ENCODE data around the gene GRB2. TPM values are rescaled to one million over a fixed set of nuclear protein-coding genes. Genes with fewer than 3 reads are reported as not detected.
A peak's percentile ranks its signal among the peaks of the same experiment; 100 is the strongest.

Gene GRB2
- total RNA-seq, 1 experiment from 2014 or later, result 115 TPM

DNA sequence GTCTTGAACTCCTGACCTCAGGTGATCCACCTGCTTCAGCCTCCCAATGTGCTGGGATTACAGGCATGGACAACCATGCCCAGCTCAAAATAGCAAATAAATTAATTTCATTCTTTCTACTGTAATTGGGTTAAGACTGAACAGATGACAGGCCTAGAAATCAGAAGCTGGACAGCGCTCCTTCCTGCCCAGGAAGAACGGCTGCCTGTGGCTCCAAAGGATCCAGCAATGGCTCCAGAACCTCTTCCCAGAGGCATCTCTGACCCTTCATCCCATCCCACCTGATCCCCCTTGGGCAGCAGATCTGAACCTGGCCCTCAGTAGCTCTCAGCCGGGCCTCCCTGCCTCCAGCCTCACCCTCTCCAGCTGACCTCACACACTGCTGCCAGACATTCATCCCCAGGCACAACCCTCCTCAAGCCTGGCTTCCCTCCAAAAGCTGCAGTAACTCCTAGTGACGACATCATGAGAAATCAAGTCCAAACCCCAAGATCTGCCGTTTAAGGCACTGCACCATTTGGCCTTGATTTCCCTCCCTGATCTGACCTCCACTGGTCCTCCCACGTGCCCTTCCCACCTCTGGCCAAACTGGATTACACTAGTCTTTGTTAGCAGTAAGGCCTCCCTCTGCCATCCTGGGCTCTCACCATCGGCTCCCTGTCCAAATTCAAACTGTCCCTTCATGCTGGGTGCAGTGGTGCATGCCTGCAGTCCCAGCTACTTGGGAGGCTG is 131.3 kb downstream of the GRB2 start:
- Histone ChIP-seq H3K36me3 (ENCODE audit: control insufficient read depth, insufficient read depth, low read length) (peaks cover 2% of the 10 kb centered on the region; the same call in 1 of the 2 replicates), H3K9me3 (no peaks in the 10 kb centered on the region), H3K27me3 (replicated peaks; ENCODE audit: control insufficient read depth, insufficient read depth, low read length) (no peaks in the 10 kb centered on the region), H3K4me3 (ENCODE audit: low read depth, low read length) (no peak overlapping the region), H3K4me1 (peaks cover 9% of the 10 kb centered on the region; the same call in 1 of the 2 replicates)
- no peak overlapping the region for H3K27ac Mint-ChIP-seq (ENCODE audit: unreplicated experiment)
- intact Hi-C loops (cut with micrococcal nuclease; ENCODE audit: unreplicated experiment), result no loop called here
- ChIA-PET CTCF (interaction anchor here (0.5 kb wide), 1 partner anchor 25 kb away, joined by 3 read pairs; no protein-coding TSS in a partner anchor), POLR2A (no interaction called here)
- no peak for DNase-seq
- TF ChIP-seq, protein P1, sequence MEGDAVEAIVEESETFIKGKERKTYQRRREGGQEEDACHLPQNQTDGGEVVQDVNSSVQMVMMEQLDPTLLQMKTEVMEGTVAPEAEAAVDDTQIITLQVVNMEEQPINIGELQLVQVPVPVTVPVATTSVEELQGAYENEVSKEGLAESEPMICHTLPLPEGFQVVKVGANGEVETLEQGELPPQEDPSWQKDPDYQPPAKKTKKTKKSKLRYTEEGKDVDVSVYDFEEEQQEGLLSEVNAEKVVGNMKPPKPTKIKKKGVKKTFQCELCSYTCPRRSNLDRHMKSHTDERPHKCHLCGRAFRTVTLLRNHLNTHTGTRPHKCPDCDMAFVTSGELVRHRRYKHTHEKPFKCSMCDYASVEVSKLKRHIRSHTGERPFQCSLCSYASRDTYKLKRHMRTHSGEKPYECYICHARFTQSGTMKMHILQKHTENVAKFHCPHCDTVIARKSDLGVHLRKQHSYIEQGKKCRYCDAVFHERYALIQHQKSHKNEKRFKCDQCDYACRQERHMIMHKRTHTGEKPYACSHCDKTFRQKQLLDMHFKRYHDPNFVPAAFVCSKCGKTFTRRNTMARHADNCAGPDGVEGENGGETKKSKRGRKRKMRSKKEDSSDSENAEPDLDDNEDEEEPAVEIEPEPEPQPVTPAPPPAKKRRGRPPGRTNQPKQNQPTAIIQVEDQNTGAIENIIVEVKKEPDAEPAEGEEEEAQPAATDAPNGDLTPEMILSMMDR (IDR thresholded peaks at IDR 0.05; ENCODE audit: insufficient read depth in 1 of 2, low read depth in 1 of 2, low read length in 1 of 2, severe bottlenecking in 1 of 2, unreplicated experiment in 1 of 2), result no peak
- H3K27me3 Mint-ChIP-seq (ENCODE audit: insufficient read depth, unreplicated experiment), result no peaks in the 10 kb centered on the region
- no peaks in the 10 kb centered on the region for H3K9me3 Mint-ChIP-seq (ENCODE audit: unreplicated experiment)
- H3K36me3 Mint-ChIP-seq (ENCODE audit: insufficient read depth, unreplicated experiment), result peaks cover 44% of the 10 kb centered on the region
- H3K4me1 Mint-ChIP-seq (ENCODE audit: low read depth, unreplicated experiment), result peaks cover 17% of the 10 kb centered on the region
- H3K4me3 Mint-ChIP-seq (ENCODE audit: unreplicated experiment), result no peak overlapping the region
- no TSS peak for BruUV-seq (replicated peaks)

DNA sequence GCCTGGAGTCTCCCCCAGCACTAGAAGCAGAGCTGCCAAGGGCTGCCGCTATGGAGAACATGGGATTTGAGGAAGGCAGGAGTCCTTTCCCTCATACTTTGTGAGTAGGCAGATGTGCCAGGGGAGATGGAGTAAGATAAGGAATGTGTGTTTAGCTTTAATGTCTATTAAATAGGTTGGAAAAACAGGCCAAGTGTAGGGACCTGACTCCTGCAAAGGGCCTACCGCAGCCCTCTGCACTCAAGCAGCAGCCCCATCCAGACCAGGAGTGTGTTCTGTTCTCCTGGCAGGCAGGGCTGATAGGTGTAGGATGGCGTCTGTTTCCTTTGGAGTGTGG is 132.7 kb downstream of the GRB2 start:
- peaks cover 2% of the 10 kb centered on the region; the same call in 1 of the 2 replicates for H3K36me3 ChIP-seq (ENCODE audit: control insufficient read depth, insufficient read depth, low read length)
- H3K27me3 Mint-ChIP-seq (ENCODE audit: insufficient read depth, unreplicated experiment), result no peaks in the 10 kb centered on the region
- H3K27me3 ChIP-seq (replicated peaks; ENCODE audit: control insufficient read depth, insufficient read depth, low read length), result no peaks in the 10 kb centered on the region
- H3K4me1 ChIP-seq, result peaks cover 9% of the 10 kb centered on the region; the same call in 1 of the 2 replicates
- no peak overlapping the region for H3K27ac Mint-ChIP-seq (ENCODE audit: unreplicated experiment)
- H3K4me3 Mint-ChIP-seq (ENCODE audit: unreplicated experiment), result peak overlapping the region; percentile 71
- peaks cover 42% of the 10 kb centered on the region for H3K36me3 Mint-ChIP-seq (ENCODE audit: insufficient read depth, unreplicated experiment)
- no peaks in the 10 kb centered on the region for H3K9me3 ChIP-seq
- ChIA-PET POLR2A (interaction anchor here (4.0 kb wide), 1 partner anchor 11 kb away, joined by 48 read pairs; the partner anchor contains the start of genes GGA3 and MRPS7), CTCF (interaction anchor here (1.5 kb wide), 1 partner anchor 11 kb away, joined by 3 read pairs; the partner anchor contains the start of genes GGA3 and MRPS7)
- intact Hi-C loops (cut with micrococcal nuclease; ENCODE audit: unreplicated experiment), result no loop called here
- TF ChIP-seq, protein P1 (IDR thresholded peaks at IDR 0.05; ENCODE audit: insufficient read depth in 1 of 2, low read depth in 1 of 2, low read length in 1 of 2, severe bottlenecking in 1 of 2, unreplicated experiment in 1 of 2), result no peak
- DNase-seq, result no peak
- no peak overlapping the region for H3K4me3 ChIP-seq (ENCODE audit: low read depth, low read length)
- BruUV-seq (replicated peaks), result no TSS peak
- peaks cover 15% of the 10 kb centered on the region for H3K4me1 Mint-ChIP-seq (ENCODE audit: low read depth, unreplicated experiment)
- H3K9me3 Mint-ChIP-seq (ENCODE audit: unreplicated experiment), result no peaks in the 10 kb centered on the region

DNA sequence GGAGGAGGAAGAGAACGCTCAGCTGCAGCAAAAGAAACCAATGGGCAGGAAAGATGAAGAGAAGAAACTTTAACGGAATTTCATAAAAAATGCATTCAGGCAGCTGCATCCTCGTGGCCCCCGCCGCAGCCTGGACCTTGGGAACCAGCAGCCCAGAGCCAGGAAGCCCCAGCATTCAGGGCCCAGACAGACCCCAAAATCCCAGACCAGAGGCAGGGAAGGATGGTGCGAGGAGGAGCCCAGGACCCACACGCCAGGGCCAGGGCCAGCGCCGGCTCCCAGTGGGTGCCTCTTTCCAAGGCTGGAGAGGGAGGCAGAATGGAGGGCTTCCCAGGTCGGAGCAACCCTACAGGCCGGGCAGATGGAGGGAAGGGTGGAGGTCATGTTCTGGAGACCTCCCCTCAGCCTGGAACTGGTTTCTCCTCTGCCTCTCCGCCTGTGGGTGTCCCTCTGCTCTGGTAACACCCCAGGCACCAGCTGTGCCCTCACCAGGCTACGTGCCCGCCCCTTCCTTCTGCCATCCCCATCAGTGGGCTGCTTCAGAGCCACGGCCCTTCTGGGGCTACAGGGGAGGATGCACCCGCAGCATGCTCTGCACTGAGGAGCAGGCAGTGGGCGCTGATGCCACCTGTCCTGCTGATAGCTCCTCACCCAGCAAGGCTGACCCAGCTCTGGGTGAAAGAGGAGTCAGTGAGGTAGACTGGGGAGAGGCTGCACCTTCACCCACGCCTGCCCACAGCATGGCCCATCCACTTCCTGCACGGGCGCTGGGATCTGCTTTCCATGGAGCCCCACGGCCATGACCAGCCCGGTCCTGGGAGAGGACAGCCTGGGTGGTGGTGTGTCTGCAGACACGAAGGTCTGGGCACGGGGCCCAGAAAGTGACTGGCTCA is 133.3 kb downstream of the GRB2 start:
- peak overlapping the region; percentile 97 for H3K4me3 ChIP-seq (ENCODE audit: low read depth, low read length)
- Mint-ChIP-seq H3K36me3 (ENCODE audit: insufficient read depth, unreplicated experiment) (peaks cover 44% of the 10 kb centered on the region), H3K4me1 (ENCODE audit: low read depth, unreplicated experiment) (peaks cover 15% of the 10 kb centered on the region), H3K27ac (ENCODE audit: unreplicated experiment) (peak overlapping the region; percentile 1), H3K27me3 (ENCODE audit: insufficient read depth, unreplicated experiment) (no peaks in the 10 kb centered on the region), H3K9me3 (ENCODE audit: unreplicated experiment) (no peaks in the 10 kb centered on the region), H3K4me3 (ENCODE audit: unreplicated experiment) (peak overlapping the region; percentile 71)
- POLR2A ChIA-PET, result interaction anchor here (1.9 to 4.0 kb wide), 2 partner anchors 11 to 122 kb away, joined by 22 to 48 read pairs; partner anchors contain the start of genes GGA3 and MRPS7
- intact Hi-C loops (cut with micrococcal nuclease; ENCODE audit: unreplicated experiment), result loop anchor here (2.0 kb wide), 2 partner anchors 17 to 133 kb away; partner anchors contain the start of genes GRB2 and SLC25A19
- no peaks in the 10 kb centered on the region for H3K27me3 ChIP-seq (replicated peaks; ENCODE audit: control insufficient read depth, insufficient read depth, low read length)
- BruUV-seq (replicated peaks), result TSS peak; percentile 8
- H3K9me3 ChIP-seq, result no peaks in the 10 kb centered on the region
- H3K4me1 ChIP-seq, result peaks cover 13% of the 10 kb centered on the region; the same call in 1 of the 2 replicates
- CTCF ChIA-PET, result interaction anchor here (0.6 to 3.2 kb wide), 10 partner anchors 11 to 1069 kb away, joined by 3 to 91 read pairs (median 6); partner anchors contain the start of genes GGA3, GRB2, LLGL2 and MRPS7
- DNase-seq, result no peak
- peaks cover 2% of the 10 kb centered on the region; the same call in 1 of the 2 replicates for H3K36me3 ChIP-seq (ENCODE audit: control insufficient read depth, insufficient read depth, low read length)
- TF ChIP-seq, protein P1 (IDR thresholded peaks at IDR 0.05; ENCODE audit: insufficient read depth in 1 of 2, low read depth in 1 of 2, low read length in 1 of 2, severe bottlenecking in 1 of 2, unreplicated experiment in 1 of 2), result no peak
